AG20443 (cell line): ENCODE data around the gene SLC27A5.
A peak's percentile ranks its signal among the peaks of the same experiment; 100 is the strongest.

ENCODE experiments used
- DNase-seq: peaks from one replicate; pipeline ENCODE4 v3.0.0; 2012; ENCODE audit warnings: low spot score, mixed read lengths

The SLC27A5 gene, protein sequence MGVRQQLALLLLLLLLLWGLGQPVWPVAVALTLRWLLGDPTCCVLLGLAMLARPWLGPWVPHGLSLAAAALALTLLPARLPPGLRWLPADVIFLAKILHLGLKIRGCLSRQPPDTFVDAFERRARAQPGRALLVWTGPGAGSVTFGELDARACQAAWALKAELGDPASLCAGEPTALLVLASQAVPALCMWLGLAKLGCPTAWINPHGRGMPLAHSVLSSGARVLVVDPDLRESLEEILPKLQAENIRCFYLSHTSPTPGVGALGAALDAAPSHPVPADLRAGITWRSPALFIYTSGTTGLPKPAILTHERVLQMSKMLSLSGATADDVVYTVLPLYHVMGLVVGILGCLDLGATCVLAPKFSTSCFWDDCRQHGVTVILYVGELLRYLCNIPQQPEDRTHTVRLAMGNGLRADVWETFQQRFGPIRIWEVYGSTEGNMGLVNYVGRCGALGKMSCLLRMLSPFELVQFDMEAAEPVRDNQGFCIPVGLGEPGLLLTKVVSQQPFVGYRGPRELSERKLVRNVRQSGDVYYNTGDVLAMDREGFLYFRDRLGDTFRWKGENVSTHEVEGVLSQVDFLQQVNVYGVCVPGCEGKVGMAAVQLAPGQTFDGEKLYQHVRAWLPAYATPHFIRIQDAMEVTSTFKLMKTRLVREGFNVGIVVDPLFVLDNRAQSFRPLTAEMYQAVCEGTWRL

DNA sequence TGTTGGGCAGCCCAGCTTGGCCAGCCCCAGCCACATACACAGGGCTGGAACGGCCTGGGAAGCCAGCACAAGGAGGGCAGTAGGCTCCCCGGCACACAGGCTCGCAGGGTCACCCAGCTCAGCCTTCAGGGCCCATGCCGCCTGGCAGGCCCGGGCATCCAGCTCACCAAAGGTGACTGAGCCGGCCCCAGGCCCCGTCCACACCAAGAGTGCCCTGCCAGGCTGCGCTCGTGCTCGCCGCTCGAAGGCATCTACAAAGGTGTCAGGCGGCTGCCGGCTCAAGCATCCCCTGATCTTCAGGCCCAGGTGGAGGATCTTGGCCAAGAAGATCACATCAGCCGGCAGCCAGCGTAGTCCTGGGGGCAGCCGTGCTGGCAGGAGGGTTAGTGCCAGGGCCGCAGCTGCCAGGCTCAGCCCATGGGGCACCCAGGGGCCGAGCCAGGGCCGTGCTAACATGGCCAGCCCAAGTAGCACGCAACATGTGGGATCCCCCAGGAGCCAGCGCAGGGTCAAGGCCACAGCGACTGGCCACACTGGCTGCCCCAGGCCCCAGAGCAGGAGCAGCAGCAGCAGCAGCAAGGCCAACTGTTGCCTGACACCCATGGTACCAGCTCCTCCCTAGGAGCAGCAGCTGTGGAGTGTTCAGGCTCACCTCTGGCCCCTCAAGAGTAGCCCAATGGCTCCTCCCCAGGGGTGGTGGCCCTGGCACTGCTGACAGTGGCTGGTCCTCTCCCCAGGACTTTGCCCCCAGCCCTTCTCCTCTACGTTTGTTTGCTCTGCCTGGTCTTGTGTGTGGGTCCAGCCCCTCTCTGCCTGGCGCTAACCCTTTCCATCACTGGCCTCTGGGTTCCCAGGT lies at the start of gene SLC27A5:
Gene SLC27A5, minus strand, starts transcription at position 640 of the 856 bp plus-strand sequence. Its CDS starts 37 bp downstream, at position 603.
- no peak for DNase-seq

DNA sequence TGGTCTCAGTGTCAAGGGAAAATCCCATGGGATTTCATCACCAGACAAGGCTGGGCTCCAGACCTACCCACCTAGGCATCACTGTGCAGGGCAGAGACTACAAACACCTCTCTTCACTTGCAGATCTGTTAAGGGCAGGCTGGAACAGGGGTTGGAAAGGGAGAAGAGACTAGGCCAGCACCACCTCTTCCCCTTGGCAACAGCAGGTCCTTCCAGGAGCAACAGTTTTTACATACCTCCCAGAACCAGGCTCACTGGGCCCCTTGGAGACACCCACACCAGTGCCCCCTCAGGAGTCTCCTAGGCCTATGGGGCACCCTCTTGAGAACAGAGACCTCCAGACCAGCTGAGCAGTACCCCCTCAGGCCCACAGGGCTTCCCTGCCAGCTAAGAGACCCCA lies 49.1 kb upstream of the SLC27A5 start:
- no peak for DNase-seq

DNA sequence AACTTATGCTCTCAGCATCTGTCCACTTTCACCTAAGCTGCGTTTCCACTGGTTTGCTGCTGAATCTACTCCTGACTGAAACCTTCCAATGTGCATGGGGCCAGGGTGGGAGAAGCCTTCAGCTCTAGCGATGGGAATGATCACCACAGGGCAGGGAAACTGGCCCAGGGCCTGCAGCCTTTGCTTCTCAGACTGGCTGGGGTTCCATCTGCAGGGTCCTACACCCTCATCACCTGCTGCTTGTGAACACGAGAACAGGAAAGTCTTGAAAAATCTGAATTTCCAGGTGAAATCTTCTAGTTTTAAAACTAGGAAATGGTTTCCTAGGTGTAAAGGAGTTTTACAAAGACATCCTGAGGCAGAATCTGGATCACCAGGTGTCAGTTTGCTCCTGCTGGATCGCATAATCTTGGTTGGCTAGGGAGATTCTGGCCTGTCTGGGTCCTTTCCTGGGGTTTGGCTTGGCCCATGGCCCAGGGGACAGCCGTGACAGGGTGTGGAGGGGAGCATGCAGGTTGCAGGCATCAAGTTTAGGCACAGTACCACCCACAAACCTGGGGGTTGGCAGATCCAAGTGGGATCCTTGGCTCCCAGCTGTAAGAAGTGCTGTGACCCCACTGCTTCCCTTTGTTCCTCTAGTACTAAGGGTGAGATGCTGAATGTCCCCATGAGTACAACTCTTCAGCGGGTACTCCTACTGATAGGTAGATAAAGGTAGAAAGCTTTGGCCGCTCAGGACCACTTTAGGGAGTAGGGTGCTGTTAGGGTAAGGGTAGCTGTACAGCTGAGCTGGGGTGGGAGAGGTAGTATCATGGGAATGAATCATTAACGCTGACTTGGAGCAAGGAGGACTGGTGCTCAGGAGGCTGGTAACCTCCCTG lies 48.5 kb upstream of the SLC27A5 start:
- DNase-seq, result no peak

DNA sequence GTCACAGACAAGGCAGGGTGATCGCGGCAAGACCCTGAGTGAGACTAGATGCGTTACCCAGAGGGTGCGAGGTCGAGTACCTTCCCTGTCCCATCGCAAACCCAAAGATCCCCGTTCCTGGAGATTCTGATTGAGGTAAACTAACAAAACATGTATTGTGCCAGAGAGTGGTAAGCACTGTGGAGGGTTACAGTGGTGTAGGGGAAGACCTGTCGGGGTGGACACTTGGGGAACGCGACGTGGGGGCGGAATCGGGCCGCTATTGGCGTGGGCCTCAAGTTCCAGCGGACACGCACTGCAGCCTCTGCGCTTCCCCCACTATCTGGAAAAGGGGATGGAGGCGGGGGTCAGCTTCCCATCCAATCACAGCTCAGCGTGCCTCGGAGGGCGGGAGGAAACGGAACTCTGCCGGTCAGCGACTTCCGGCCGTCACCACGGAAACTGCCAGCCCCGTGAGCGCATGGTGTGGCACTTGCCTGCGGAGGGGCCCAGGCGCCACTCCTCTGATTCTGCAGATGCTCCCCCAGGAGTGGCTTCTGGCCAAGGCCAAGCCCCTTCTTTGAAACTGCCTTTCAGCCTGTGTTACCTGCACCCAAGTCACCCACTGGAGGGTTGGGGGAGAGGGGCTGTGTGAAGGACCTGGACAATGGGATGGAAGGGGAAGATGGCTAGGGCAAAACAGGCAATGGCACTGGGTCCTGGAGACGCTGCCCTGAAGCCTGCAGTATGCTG lies 47.6 kb upstream of the SLC27A5 start:
- DNase-seq, result peak; percentile 93

DNA sequence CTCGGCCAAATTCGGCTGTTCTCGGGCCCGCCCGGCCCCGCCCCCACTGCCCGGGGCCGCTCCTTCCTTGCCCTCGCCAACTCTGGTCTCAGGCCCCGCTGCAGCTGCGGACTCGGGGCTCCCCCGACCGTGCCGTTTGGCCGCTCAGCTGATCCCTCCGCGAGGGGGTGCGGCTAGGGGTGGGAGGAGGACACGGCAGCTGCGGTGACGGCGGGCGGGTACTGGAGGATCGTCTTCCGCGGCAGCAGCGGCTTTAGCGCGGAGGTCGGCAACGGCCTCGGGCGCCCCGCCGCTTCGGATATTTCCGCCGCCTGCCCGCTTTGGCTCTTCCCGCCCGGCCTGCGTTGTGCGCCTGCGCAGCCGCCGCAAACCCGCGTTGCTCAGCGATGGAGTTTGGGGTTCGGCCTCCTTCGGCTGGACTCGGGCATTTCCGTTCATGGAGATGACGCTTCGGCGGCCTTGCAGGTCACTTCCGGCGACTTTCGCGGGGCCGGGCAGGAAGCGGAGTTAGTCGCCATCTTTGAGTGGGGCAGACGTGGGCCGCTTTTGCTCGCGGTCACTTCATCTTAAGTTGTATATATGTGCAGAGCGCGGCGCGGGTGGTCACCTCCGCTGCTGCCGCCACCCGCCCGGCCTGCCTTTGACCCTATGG lies 47.0 kb upstream of the SLC27A5 start:
- DNase-seq, result peak; percentile 93

DNA sequence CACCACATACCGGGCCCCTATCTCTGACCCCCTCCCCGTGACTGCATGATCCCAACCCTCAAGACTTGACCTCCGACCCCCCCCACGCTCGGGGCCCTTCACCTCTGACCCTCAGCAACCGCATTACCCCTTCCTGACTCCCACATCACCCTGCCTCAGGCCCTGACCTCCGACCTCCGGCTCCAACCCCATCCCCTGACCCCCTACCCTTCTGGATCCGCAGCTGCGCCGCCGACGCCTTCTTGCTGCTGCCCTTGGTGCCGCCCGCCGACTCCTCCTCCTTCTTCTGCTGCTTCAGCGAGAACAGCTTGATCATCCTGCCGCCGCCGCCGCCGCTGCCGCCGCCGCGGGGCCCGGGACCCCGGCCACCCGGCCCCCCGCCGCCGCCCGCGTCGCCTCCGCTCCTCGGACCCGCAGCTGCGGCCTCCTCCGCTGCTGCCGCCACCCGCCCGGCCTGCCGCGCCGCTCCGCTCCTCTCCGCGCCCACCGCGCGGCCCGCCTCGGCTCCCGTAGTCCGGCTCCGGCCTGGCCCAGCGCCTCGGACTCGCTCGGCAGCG lies 46.4 kb upstream of the SLC27A5 start, which contains the start of gene UBE2M:
Gene UBE2M, minus strand, starts transcription at position 546 of the 557 bp plus-strand sequence. Its CDS starts 230 bp downstream, at position 316.
- no peak for DNase-seq

DNA sequence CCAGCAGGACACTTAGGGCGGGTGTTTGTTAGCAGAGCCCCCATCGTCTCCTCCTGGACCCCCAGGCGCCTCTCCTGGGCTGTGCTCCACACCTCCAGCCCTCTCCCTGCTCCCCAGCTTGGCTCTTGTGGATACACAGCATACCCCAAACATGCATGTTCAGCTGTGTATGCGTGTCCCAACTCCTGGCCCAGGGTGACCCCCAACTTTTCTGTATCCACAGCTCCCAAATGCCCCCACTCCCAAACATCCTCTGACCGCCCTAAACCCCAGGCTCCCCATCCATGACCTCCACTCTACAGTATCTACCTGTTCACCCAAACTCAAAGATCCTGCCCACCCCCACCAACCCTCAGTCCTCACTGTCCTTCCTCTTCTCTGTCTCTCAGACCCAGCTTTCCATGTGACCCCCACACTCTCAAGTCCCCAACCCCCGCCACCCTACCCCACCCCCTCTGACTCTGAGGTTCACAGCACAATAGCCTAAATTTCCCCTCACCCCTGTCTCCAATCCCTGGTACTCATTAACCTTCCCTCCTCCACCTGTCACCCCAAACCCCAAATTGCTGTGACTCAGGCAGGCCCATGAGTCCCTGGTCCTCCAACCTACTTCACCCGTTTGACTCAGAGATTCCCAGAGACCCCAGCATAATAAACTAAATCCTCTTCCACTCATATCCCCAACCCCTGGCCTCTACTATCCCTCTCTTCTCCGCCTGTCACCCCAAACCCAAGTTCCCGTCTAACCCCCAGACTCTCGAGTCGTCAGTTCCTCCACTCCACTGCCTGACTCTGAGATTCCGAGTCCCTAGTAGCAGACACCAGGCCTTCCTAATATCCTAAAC lies 45.7 kb upstream of the SLC27A5 start:
- DNase-seq, result no peak

DNA sequence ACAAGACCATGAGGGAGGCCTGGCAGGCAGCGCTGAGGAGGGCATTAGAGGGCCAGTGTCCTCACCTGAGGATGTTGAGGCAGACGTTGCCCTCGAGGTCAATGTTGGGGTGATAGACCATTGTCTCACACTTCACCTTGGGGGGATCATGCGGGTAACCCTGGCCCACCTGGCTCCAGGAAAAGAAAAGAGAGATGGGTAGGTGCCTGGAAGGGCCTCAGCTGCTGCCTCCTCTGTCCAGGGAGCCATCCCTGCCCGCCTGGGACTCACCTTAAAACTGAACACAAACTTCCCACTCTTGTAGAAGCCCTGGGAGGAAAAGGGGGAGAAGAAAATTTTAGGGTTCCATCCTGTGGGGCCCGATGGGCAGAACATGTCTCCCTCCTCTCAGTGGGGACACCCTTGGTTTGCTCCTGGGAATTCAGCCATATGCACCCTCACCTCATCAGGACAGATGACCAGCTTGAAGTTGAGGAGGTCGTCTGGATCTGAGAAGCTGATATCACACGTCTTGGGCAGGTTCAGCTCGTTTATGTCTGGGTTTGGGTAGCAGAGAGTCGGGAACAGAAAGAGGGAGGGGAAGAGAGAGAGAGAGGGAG lies 44.9 kb upstream of the SLC27A5 start:
- no peak for DNase-seq

DNA sequence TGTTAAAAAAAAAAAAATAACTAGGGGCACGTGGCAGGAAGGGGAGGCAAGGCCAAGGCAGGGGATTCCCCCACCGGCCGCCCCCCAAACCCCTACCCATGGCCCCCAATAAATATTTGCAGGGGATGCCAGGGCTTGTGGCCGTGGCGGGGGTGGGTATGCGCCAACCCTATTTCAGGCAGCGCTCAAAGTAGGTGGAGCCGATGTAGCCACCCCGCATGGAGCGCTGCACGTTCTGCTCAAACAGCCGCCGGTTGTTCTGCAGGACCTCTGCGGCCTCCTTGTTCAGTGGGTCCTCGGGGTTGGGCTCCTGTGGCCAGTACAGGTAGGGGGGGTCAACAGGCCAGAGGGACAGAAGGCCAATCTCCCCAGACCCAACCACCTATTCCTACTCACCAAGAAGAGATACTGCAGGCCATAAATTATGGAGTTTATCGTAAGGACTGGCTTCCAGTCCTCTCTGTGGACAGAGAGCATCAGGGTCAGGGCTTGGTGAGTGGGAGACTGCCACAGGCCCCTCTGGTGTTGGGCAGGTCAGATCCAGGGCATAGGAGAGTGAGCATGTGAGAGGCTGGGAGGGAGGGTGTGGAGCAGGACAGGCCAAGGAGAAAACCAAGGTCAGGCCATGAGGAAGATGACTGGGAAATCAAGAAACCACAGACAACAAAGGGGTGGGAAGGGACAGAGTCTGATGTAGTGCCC lies 44.3 kb upstream of the SLC27A5 start:
- no peak for DNase-seq

DNA sequence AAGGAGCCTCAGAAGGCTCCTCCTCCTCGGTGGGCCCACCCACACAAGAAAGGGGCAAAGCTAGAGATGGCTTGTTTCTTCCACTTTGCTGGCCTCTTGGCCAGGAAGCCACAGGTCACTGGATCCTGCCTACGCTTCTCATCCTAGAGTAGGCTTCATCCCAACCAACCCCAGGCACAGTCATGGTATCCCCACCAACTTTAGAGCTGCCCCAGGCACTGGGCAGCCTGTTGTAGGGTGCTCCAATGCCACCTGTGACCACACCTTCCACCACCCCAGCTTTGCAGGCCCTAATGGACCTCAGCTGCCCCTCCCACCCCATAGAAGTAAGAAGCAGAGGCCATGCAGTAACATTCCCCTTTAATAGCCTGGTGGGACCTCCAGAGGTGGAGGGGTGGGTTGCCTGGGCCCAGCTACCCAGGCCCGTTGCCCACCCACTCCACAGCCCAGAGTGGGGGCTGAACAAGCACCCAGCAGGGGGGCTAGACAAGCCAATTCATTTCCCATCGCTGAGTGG lies 43.6 kb upstream of the SLC27A5 start:
- no peak for DNase-seq

DNA sequence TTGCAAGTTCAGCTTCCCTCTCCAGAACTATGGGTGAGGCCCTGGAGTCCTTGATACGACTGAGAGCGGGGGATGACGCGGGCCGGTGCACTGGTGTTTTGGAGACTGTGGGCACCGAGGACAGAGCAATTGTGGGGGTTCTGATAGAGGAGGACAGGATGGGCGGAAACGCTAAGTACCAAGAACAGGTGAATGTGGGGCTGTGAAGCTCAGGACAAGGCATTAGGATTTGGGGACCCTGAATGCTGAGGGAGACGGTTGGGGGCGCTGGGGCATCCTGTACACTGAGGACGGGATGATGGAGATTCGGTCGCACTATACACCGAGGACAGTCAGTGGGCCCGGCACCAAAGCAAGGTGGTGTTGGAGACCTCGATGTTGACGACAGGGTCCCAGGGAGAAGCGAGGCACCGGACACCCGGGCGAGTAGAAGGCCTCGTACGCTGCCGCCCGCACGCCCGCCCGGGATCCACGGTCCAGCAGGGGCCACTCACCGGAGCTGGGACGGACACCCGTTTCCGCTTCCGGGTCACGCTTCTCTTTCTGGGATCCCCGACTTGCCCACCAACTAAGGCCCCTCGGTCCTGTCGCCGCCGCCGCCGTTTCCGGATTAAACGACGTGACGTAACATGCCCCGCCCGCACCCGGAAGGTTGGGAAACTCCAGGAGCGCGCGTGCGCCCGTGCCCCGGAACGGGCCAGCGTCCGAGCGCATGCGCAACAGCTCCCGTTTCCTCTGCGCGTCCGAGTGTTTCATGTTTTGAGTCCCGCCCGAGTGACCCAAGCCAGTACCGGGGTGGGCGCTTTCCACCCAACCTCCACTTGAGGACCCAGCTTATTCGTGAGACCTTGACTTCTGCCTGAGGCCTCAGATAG lies 42.9 kb upstream of the SLC27A5 start, which contains the start of gene CHMP2A:
Gene CHMP2A, minus strand, starts transcription at position 612 of the 875 bp plus-strand sequence. CDS start 893 bp downstream, outside the sequence.
- DNase-seq, result peak; percentile 99

DNA sequence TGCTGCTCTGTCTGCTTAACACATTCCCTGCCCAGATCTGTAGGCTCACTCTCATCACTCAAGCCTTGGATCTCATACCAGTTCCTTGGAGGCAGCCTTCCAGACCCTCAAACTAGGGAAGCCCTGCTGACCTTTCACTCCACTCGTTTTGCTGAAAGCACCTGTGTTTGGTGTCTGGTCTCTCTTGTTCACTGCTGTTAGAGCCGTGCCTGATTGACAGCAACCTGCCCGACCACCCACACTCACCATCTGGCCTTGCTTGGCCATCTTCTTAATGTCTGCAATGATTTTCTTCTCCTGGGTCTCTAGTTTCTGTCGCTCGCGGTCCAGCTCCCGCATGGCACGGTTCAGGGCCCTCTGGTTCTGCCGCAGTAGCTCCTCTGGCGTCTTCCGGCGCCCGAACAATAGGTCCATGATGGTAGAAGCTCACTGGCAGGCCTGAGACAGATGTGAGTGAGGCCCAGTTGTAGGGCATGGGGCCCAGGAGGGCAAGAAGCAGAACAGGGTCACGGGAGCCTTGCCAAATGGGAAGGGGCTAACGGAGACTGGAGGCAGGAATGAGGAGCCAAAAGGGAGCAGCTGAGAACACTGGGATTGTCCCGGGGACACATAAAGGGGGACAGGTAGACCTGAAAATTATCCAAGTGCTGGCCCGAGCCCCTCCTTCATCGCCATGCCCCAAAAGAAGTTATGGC lies 42.2 kb upstream of the SLC27A5 start:
- DNase-seq, result no peak

DNA sequence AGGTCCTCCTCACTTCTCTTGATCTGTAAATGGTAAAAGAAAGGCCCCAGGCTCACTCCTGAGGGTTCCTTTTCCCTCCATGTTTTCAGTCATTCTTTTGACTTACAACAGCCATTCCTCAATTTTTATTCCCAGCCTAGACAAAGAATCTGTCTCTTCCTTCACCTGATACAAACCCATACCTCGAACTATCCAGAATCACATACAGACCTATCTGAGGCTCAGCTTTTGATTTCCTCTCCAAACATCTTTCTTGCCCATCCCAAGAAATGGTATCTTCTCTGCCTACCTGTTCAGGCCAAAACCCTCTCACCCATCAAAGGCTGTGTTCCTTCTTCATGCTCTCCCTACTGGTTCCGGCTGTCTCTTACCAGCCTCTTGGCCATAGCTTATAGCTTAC lies 40.9 kb upstream of the SLC27A5 start:
- no peak for DNase-seq

DNA sequence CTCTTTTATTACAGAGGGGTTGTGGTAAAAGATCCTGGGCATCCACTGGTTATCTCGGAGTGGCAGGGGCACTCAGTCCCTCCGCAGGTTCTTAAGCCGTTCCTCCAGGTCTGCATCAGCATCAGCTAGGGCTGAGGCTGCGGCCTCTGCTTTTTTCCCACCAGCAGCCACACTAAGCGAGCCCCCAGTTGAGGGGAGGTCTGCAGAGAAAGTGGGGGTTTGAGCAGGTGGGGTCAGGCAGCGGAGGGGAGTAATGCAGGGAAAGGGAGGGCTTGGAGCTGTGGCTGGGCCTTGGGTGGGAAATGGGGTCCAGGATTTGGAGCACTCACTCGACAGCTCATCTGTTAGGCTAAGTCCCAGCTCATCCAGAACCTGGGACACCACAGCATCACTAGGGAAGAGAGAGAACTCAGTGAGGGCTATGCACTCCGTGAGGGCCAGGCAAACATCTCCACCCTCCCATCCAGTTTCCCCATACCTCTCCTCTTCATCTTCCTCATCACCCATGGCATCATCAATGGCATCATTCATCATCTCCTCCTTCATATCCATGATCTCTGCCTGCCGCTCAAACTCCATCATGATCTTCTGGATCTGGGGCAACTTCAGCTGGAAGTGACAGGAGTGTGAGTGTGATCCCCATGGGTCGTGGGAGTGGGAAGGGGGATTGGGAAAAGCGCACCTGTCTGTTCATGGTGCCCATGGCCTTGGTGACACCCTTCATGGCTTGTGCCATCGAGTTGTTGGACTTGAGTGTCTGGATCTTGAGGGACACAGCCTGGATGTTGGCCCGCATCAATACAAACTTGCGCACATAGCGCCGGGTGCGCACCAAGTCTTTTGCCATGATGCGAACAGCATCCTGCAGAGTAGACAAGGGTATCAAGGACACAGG lies 40.0 kb upstream of the SLC27A5 start:
- DNase-seq, result no peak

DNA sequence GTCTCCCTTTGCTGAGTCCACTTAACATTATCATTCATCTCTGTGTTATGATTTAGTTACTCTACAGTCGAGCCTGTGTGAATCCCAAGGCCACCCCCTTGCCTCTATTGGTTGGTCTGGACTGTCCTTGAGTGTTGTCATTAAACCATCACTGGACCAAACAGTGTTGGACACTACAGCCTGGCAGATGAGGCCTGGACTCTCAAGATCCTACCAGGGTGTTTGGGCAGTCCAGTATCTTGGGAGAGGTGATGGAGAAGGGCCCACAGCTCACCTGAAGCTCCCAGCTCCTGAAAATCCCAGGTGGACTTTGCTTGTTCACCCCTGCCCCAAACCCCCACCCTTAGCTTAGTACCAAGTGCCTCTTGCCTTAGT lies 39.3 kb upstream of the SLC27A5 start:
- DNase-seq, result no peak
